Esophagus squamous epithelium (tissue), 4 donors: Measurements from ENCODE around the gene KPNA3.

ENCODE experiments used
- CTCF ChIP-seq, 6 experiments: fragments of 450-650 bp in 4 of 6; fragments of 200-600 bp in 2 of 6; sonication (generic) in 2 of 6; IDR thresholded peaks; one replicate each; pipeline ENCODE4 v1.5.1; 2016 to 2019; ENCODE audit warnings: antibody characterized with exemption in 6 of 6, mild to moderate bottlenecking in 4 of 6, moderate library complexity in 4 of 6
- POLR2A ChIP-seq, 4 donors: fragments of 450-650 bp; IDR thresholded peaks; one replicate each; pipeline ENCODE4 v1.6.1; 2017; ENCODE audit warnings: antibody characterized with exemption in 4 of 4, mild to moderate bottlenecking in 4 of 4, moderate library complexity in 3 of 4

DNA sequence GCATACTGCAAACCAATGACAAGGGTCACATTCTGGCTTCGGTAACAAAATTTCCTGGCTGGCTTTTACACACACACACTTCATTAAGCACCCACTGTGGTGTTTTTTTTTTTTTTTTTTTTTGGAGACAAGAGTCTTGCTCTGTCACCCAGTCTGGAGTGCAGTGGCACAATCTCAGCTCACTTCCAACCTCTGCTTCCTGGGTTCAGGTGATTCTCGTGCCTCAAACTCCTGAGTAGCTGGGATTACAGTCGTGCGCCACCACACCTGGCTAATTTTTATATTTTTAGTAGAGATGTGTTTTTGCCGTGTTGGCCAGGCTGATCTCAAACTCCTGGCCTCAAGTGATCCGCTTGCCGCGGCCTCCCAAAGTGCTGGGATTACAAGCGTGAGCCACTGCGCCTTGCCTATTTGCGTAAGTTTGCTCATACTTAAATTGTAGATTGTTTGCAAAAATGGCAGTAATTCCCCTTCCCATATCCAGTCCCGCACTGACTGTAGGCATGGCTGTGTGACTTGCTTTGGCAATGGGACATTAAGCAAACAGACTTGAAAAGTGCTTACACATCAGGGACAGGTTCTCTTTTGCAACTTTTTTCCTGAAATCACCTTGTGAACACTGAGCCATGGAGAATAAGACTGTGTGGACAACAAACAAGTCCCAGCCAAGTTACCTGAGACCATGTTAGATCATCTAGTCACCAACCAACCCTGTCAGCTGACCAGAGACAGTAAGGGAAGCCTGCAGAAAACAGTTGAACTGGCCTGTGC is 59.1 kb downstream of the KPNA3 start:
- no peak for TF ChIP-seq CTCF (IDR thresholded peaks at IDR 0.05)
- TF ChIP-seq POLR2A (IDR thresholded peaks at IDR 0.05): no peak
